ENCODE results near the gene TMEM190.

DNA sequence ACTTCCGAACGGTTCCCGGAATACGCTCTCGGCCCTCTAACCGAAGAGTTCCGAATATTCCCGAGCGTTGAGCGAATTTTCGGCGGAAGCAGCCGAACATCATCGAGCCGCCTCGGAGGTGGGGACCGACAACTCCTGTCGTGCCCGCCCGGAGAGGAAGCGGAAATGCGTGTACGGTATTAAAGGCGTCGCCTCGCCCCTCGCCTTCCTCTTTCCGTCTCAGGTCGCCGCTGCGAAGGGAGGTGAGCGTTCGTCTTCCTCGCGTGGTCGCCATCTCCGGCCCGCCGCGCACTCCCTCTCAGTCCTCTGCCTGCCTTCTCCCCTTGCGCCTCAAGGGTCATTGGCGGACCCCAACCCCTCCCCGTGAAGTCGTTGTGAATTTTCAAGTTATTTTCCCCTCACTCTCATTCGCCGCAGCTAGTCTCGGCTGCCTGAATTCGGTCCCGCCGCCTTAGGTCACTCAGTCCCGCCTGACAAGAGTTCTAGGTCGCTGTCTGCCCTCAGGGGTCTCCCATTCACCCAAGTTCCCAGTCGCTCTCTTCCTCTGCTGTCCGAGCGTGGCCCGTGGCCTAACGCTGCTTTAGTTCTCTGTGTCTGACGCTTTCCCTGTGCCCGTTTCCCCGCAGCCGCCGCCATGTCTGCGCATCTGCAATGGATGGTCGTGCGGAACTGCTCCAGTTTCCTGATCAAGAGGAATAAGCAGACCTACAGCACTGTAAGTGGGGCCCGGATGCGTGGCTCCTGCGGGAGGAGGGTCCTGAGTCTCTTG, 9.3 kb downstream of the TMEM190 start, which contains the start of gene RPL28:
- TF ChIP-seq POLR2A (IDR thresholded peaks at IDR 0.05; ENCODE audit: low read depth, low read length) (peak; percentile 100), MYC (IDR thresholded peaks at IDR 0.05; ENCODE audit: low read depth, low read length) (peak; percentile 66), POLR2AphosphoS5 (IDR thresholded peaks at IDR 0.05; ENCODE audit: insufficient read depth, low read depth, low read length) (peak; percentile 100), FOS (IDR thresholded peaks at IDR 0.05; ENCODE audit: borderline replicate concordance, insufficient read depth, low read length) (no peak)
- TF ChIP-seq, protein P1, sequence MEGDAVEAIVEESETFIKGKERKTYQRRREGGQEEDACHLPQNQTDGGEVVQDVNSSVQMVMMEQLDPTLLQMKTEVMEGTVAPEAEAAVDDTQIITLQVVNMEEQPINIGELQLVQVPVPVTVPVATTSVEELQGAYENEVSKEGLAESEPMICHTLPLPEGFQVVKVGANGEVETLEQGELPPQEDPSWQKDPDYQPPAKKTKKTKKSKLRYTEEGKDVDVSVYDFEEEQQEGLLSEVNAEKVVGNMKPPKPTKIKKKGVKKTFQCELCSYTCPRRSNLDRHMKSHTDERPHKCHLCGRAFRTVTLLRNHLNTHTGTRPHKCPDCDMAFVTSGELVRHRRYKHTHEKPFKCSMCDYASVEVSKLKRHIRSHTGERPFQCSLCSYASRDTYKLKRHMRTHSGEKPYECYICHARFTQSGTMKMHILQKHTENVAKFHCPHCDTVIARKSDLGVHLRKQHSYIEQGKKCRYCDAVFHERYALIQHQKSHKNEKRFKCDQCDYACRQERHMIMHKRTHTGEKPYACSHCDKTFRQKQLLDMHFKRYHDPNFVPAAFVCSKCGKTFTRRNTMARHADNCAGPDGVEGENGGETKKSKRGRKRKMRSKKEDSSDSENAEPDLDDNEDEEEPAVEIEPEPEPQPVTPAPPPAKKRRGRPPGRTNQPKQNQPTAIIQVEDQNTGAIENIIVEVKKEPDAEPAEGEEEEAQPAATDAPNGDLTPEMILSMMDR (IDR thresholded peaks at IDR 0.05; ENCODE audit: extremely low read depth in 1 of 2, insufficient read depth in 1 of 2, low read depth in 1 of 2, low read length in 2 of 2), result no peak
- TF ChIP-seq, protein P2, sequence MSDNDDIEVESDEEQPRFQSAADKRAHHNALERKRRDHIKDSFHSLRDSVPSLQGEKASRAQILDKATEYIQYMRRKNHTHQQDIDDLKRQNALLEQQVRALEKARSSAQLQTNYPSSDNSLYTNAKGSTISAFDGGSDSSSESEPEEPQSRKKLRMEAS (IDR thresholded peaks at IDR 0.05; ENCODE audit: insufficient read depth, insufficient read length), result peak; percentile 56

Data from endothelial cell of umbilical vein (primary cell).